Rectal smooth muscle tissue (tissue), 1 donor: ENCODE measurements around the gene POU5F1.

ENCODE experiments used
- H3K27ac ChIP-seq: one replicate; pipeline ENCODE4 v1.7.0; 2013; ENCODE audit warnings: low read depth, low read length, inconsistent platforms
- H3K27me3 ChIP-seq: one replicate; pipeline ENCODE4 v1.7.0; 2013; ENCODE audit warnings: low read length; ENCODE audit not compliant: control insufficient read depth, insufficient read depth
- H3K36me3 ChIP-seq: one replicate; pipeline ENCODE4 v1.7.0; 2013; ENCODE audit warnings: low read length; ENCODE audit not compliant: control insufficient read depth, insufficient read depth
- H3K4me1 ChIP-seq: one replicate; pipeline ENCODE4 v1.7.0; 2013; ENCODE audit warnings: low read length; ENCODE audit not compliant: control insufficient read depth, insufficient read depth
- H3K4me3 ChIP-seq: one replicate; pipeline ENCODE4 v1.7.0; 2013; ENCODE audit warnings: low read length
- H3K9ac ChIP-seq: one replicate; pipeline ENCODE4 v1.7.0; 2013; ENCODE audit warnings: low read length

The POU5F1 gene

DNA sequence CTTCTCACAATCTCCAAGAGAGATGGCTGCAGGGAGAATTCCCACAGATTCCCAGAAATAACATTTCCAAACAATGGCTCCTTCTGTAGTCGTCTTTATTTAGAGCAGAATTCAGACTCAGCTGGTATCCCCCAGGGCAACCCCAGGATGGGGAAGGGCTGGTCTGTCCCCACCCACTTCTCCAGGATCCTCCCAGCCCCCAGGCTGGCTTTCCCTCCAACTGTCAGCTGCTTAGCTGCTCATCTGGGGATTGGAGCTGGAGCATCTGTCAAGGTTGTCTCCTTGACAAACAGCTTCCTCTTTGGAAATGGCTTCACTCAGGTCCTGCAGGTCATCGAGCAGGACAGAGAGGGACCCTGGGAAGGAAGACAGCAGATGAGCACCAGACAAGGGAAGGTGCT, 28.1 kb downstream of the POU5F1 start:
- Histone ChIP-seq H3K4me1 (peaks cover 8% of the 10 kb centered on the region), H3K27me3 (no peaks in the 10 kb centered on the region), H3K9ac (no peak overlapping the region), H3K4me3 (no peak overlapping the region), H3K27ac (no peak overlapping the region), H3K36me3 (peaks cover 3% of the 10 kb centered on the region)

DNA sequence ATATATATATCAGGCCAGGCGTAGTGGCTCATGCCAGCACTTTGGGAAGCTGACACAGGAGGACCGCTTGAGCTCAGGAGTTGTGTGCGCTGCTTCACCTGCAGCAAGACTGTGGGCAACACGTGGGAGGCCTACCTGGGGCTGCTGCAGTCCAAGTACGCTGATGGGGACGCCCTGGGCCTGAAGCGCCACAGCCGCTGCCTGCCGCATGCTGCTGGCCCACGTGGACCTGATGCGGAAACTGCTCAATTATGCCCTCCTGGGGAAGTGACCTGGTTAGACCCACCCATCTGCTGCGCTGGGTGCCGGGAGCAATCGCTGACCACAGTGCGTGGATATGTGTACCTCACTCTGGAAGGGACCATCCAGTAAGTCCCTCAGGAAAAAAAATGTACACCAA, 29.8 kb downstream of the POU5F1 start:
- Histone ChIP-seq H3K36me3 (peaks cover 3% of the 10 kb centered on the region), H3K4me1 (peaks cover 8% of the 10 kb centered on the region), H3K9ac (no peak overlapping the region), H3K4me3 (no peak overlapping the region), H3K27me3 (no peaks in the 10 kb centered on the region), H3K27ac (no peak overlapping the region)

DNA sequence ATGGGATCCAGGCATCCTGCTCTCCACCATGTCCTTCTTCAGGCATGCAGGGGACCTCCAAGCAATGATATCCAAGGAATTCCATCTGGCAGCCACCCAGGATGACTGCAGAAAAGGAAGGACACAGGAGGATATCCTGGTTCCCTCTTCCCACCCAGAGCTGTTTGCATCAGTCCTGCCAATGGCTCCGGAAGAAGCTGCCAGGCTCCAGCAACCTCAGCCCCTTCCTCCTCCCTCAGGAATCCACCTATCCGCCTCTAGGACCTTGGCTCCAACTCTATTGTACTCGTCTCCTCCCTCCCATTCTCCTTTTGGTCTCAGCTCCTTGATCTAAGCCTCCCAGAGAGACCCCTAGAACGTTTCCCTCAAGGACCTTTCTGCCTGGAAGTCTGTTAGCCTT, 30.9 kb downstream of the POU5F1 start:
- Histone ChIP-seq H3K27me3 (no peaks in the 10 kb centered on the region), H3K27ac (no peak overlapping the region), H3K9ac (no peak overlapping the region), H3K4me3 (no peak overlapping the region), H3K4me1 (peaks cover 8% of the 10 kb centered on the region), H3K36me3 (peaks cover 3% of the 10 kb centered on the region)

DNA sequence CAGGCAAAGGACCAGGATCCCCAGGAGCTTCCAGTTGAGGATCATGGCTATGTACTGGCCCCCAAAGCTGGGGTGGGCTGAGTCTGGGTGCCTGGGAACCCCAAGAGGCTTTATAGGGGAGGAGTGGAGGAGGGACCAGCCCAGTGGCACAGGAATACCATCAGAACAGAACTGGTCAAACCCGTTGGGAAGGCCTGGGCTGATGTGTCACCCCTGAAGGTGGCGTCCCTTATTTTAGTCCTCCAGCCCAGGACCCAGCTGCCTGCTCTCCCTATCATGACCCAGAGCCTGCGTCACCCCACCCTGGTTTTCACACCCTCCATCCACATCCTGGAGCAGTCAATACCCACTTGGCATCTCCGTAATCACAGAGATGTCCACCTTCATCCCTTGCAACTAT, 31.5 kb downstream of the POU5F1 start, which contains the start of gene PSORS1C2:
TSS of gene PSORS1C2 (minus strand) at position 85 of the 400 bp plus-strand sequence. CDS start at position 45, 40 bp downstream.
- H3K27ac ChIP-seq, result no peak within 1 kb of the TSS
- H3K27me3 ChIP-seq, result no peaks in the 10 kb centered on the region
- H3K36me3 ChIP-seq, result peaks cover 3% of the 10 kb centered on the region
- peaks cover 8% of the 10 kb centered on the region for H3K4me1 ChIP-seq
- no peak within 1 kb of the TSS for H3K4me3 ChIP-seq
- no peak within 1 kb of the TSS for H3K9ac ChIP-seq

DNA sequence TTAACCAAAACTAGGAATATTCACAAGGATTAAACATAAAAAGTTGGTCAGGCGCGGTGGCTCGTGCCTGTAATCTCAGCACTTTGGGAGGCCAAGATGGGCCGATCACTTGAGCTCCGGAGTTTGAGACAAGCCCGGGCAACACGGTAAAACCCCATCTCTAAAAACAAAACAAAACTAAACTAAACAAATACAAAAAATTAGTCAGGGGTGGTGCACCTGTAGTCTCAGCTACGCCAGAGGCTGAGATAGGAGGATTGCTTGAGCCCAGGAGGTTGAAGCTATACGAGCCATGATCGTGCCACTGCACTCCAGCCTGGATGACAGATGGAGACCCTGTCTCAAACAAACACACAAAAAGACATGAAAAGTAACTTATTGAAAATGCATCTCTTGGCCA, 34.8 kb downstream of the POU5F1 start:
- no peaks in the 10 kb centered on the region for H3K4me1 ChIP-seq
- no peak overlapping the region for H3K9ac ChIP-seq
- H3K4me3 ChIP-seq, result no peak overlapping the region
- H3K36me3 ChIP-seq, result no peaks in the 10 kb centered on the region
- H3K27me3 ChIP-seq, result no peaks in the 10 kb centered on the region
- H3K27ac ChIP-seq, result no peak overlapping the region

DNA sequence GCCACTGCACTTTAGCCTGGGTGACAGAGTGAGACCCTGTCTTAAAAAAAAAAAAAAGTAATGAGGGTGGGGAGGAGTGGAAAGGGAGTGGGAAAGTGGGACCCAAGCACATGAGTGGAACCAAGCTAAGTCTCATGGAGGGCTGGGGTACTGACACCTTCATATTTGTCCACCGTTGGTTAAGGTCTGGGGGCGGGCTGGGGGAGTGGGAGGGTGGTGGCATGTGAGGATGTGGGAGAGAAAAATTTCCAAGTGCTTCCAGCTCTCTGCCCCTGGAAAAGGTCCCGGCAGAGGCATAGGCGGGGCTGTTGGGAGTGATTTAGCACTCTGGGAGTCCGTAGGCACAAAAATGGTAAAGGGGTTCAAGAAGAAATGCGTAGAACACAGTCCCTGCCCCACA, 37.7 kb downstream of the POU5F1 start:
- H3K4me3 ChIP-seq, result no peak overlapping the region
- H3K27ac ChIP-seq, result no peak overlapping the region
- no peaks in the 10 kb centered on the region for H3K27me3 ChIP-seq
- H3K36me3 ChIP-seq, result no peaks in the 10 kb centered on the region
- no peak overlapping the region for H3K9ac ChIP-seq
- no peaks in the 10 kb centered on the region for H3K4me1 ChIP-seq

DNA sequence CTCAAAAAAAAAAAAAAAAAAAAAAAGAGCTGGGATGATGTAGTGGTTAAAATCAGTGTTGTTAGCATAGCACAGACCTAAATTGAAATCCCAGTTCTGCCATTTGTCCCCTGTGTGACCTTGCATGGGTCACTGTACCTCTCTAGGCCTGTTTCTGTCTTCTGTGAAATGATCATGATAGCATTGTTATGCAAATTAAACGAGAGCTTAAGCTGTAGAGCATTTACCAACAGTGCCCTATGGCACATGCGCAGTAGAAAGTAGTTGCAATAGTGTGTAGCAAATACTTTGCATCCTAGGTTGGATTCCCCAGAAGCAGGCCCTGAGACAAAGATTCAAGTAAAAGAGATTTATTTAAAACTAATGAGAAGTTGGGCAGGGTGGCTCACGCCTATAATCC, 38.9 kb downstream of the POU5F1 start:
- Histone ChIP-seq H3K27ac (no peak overlapping the region), H3K4me3 (no peak overlapping the region), H3K27me3 (no peaks in the 10 kb centered on the region)

DNA sequence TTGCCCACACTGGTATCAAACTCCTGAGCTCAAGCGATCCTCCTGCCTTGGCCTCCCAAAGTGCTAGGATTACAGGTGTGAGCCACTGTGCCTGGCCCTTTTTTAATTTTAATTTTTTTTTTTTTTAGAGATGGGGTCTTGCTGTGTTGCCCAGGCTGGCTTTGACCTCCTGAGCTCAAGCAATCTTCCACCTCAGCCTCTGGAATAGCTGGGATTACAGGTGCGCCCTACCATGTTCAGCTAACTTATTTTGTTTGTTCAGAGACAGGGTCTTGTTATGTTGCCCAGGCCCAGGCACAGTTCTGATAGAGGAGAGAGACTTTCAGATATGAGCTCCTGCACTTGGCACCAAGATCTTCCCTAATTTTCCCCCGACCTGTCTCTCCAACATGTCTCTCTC, 39.7 kb downstream of the POU5F1 start:
- Histone ChIP-seq H3K4me3 (no peak overlapping the region), H3K36me3 (no peaks in the 10 kb centered on the region), H3K9ac (no peak overlapping the region), H3K4me1 (no peaks in the 10 kb centered on the region), H3K27me3 (no peaks in the 10 kb centered on the region), H3K27ac (no peak overlapping the region)

More for the DNA sequence above, 38.9 kb downstream of the POU5F1 start:
- Histone ChIP-seq H3K9ac (no peak overlapping the region), H3K4me1 (no peaks in the 10 kb centered on the region), H3K36me3 (no peaks in the 10 kb centered on the region)

DNA sequence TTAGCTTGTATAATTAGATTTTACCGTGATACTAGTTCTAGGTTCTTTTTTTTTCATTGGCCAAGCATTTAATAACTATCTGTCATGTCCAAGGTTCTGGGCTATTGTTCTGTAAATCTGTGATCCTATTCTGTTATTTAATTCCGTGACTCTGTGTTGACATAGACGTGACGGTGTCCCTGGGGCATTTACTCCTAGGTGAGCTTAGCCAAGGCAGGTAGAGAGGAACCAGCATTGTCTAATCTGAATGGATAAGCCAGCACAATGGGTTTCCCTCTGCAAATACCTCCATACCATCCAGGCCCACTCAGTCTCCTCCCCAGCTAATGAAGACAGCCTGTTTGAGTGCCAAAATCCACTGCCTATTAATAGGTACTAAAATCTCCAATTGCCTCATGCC, 41.4 kb downstream of the POU5F1 start:
- peaks cover 8% of the 10 kb centered on the region for H3K4me1 ChIP-seq
- H3K4me3 ChIP-seq, result no peak overlapping the region
- H3K9ac ChIP-seq, result no peak overlapping the region
- no peaks in the 10 kb centered on the region for H3K36me3 ChIP-seq
- no peak overlapping the region for H3K27ac ChIP-seq
- no peaks in the 10 kb centered on the region for H3K27me3 ChIP-seq

DNA sequence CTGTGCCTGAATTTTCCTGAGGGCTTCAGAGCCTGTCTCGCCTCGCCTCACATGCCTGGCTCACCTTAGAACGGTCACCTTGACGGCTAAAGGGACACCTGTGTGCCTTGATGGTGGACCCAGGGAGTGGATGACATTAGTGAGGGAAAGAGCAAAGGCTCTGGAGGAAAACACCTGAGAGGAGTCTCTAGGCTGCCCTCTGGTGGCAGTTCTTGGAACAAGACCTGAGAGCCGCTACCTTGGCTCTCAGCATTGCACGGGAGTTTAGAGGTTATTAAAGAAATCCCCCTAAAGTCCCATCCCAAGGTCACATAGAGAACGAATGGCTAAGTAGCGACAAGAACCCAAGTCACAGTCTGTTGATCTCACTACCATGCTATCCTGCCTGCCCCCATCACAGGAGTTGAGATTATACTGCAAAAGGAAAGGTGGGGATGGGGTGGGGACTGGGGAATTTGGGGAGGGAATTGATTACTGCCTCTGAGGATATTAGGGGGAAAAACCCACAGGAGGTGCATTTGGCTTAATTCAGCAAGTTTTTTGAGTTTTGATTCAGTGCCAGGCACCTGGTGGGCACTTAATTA, 42.3 kb downstream of the POU5F1 start:
- no peaks in the 10 kb centered on the region for H3K36me3 ChIP-seq
- no peak overlapping the region for H3K27ac ChIP-seq
- peaks cover 13% of the 10 kb centered on the region for H3K4me1 ChIP-seq
- no peak overlapping the region for H3K4me3 ChIP-seq
- no peak overlapping the region for H3K9ac ChIP-seq
- no peaks in the 10 kb centered on the region for H3K27me3 ChIP-seq

DNA sequence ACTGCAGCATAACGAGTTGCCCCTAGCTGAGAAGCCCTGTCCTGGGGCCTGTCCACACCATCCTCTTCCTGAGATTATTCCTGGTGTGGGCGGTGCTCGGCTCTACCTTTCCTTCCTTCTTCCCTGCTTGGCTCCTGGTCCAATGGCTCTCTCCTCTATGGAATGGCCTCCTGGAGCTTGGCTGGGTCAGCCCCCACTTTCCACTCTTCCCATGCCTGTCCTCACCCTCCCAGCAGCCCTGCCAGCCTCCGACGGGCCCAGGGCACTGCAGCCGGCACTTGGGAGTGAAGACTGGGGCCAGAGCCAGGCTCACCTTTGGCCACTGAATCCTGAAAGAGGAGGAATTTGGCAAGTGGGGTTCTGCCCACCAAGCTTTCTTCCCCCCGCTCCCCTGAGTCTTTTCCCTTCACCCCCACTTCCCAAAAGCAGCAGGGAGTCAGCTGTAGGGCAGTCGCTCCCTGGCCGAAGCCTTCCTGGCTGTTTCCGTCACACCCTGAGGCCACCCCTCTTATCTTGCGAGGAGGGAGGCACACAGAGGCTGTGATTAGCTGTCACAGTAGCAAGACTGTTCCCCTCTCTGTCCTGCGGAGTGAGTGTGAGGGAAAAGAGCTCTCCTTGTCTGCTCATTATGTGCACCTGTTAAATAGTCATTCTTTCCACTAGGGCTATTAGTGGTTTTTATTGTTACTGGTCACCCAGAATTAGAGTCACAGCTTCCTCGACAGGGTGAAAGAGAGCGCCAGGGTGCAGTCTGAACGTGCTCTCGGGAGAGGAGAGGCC, 43.9 kb downstream of the POU5F1 start:
- Histone ChIP-seq H3K9ac (no peak overlapping the region), H3K4me1 (peaks cover 22% of the 10 kb centered on the region), H3K36me3 (no peaks in the 10 kb centered on the region), H3K4me3 (no peak overlapping the region), H3K27ac (no peak overlapping the region), H3K27me3 (no peaks in the 10 kb centered on the region)

DNA sequence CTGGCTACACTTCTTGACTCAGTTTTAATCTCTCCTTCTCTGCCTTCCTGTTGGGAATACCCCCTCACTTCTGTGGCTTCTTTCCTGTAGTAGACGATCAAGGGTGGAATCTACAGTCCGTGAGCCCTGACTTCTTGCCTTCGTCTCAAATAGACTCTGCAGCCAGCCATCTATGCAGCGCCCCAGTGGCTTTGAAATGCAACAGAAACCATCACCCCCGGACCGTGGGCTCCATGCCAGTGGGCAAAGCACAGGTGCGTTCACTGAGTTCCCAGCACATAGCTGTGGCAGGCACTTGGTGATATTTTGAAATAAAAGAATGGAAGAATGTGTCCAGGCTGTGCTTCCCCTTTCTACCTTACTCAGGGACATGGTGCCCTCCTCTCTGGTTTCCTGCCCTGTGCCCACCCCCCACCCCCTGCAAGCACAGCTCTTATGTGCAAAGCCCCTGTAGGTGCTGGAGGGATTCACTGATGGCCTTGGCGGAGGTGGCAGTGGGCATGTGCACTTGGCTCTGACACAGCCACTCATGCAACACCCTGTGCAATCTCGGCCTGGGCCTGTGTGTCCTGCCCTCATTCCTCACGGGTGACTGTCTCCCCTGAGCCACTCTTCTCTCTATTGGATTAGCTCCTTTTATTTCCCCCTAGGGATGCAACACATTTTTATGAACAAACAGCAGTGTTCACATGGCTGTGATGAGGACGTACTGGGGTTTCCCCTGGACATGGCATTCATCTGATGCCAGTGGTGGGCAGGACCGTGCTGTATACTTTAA, 44.7 kb downstream of the POU5F1 start:
- H3K4me3 ChIP-seq, result no peak overlapping the region
- peak overlapping the region; percentile 6 for H3K27ac ChIP-seq
- H3K4me1 ChIP-seq, result peaks cover 22% of the 10 kb centered on the region
- H3K27me3 ChIP-seq, result no peaks in the 10 kb centered on the region
- no peak overlapping the region for H3K9ac ChIP-seq
- H3K36me3 ChIP-seq, result no peaks in the 10 kb centered on the region
